GM12872 (cell line): Measurements from ENCODE around the gene TFF1.

Source experiments
- CTCF ChIP-seq: IDR thresholded peaks from 3 replicates; pipeline ENCODE4 v1.5.1; 2011; ENCODE audit warnings: low read depth, mild to moderate bottlenecking, low read length, moderate library complexity; ENCODE audit not compliant: insufficient read depth

TFF1 gene

DNA sequence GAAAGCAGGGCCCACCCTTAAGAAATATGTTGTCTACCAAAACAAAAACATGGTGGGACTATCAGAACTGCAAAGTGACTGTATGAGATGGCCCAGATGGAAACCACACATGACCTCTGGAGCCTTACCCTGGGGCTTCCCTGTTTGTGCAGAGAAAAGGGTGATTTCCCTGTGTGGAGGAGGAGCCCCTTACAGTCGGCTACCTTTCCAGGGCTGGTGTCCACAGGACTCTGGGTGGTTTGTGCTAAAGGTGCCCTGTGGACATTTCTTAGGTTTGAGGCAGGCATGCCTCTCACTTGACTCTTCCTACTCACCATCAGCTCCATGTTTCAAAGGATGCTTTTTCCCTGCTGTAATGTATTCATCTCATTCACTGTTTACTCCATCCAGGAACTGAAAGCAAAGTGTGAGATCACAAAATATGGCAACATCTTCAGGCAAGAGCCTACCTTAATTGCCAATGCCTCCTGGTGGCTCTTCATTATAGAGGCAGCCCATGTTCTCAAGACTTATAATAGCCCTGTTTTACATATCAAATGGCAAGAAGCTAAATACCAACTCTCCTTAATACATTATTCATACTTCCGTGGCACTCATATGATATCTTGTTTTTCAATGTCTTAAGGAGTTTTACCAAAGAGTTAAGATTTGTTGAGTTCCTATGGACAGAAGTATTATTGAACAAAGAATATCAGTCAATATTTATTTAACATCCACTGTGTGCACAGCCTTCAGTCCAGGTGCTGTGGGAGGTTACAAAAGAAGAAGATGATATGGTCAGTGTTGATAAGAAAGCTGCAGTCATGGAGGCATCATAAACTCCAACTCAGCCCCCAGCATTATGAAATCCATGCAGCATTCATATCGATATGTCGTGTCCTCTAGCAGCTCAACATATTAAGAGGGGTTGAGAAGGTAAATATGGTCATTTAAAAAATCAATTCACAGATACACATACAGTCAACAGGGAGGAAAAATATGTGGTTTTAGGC is 35.7 kb downstream of the TFF1 start:
- no peak for TF ChIP-seq CTCF

DNA sequence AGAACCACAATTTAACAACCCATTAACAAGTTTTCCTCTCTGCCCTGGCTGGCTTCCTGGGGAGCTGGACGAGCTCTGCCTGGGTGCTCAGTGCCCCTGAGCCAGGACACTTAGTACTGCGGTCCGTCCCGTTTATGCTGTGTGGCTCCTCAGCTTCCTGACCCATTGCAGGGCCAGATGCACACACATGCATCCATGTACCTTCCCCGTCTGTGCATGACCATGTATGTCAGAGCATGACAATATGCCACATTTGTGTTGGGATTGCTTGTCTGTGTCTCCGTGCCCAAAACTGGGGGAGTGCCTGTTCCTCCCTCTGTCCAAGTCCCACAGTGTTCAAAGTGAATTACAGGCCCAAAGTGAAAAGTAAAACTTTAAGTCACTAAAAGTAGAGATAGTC is 41.4 kb downstream of the TFF1 start:
- TF ChIP-seq CTCF, result no peak

- no peak for TF ChIP-seq CTCF
Measured at GRCh38 chr21:42321845-42322244, 44.5 kb downstream of the TFF1 start.

- no peak for TF ChIP-seq CTCF
Measured at GRCh38 chr21:42321231-42321630, 45.1 kb downstream of the TFF1 start.

DNA sequence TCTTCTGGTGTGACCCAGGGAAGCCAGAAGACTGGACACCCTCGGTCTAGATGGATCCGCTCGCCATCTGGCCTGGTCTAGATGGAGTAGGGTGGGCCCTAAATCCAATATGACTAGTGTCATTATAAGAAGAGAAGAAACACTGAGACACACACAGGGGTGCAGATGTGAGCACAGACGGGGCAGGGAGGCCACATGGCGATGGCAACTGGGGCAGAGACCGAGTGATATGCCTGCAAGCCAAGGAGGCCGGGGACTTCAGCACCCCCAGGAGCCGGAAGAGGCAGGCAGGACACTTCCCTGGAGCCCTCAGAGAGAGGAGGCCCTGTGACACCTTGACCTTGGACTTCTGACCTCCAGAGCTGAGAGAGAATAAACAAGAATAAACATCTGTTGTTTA is 45.5 kb downstream of the TFF1 start:
- no peak for TF ChIP-seq CTCF

GRCh38 chr21:42319851-42320572 is 46.3 kb downstream of the TFF1 start:
- TF ChIP-seq CTCF, result 0 out of 3 replicates have a peak, but pooled peaks have one; percentile 24

DNA sequence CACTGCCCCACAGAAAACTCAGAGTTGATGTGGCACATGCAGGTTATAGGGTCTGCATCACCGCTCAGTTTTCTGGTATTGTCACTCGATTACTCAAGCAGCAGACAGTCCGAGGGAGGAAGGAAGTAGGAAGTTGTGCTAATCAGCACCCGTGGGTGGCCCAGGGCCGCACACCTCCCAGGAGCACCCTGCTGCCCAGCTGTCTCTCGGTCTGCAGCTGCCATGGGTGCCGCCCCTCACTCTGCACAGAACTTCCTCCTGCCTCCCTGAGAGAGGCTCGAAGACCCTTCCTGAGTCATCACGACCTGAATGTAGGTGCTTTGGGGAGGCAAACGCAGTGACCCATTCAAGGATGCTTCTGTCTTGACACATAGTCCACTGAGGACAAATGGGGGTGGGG is 47.0 kb downstream of the TFF1 start:
- TF ChIP-seq CTCF, result no peak
